Measurements from ENCODE around the gene ALDH1A2.

Gene ALDH1A2

DNA sequence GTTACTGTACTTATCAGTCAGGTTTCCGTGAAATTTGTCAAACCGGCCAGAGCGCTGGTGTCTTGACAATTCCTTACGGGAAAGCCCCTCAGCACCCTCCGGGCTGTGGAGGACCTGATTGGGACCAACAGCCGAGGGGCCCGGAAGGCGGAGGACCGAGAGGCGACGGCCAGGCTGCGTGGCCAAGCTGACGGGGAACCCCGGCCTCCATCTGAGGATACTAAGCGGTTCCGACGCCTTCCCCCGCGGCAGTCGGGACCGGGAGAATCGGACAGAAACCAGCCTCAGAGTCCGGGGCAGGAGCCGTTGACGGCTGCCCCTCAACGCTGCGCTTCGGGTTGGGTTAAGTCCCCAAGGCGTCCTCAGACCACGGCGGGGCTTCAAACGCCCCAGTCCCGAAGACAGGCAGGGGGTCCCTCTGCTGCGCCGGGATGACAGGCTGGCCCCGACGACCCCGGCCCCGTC lies 499 bp downstream of the ALDH1A2 start:
- Histone ChIP-seq H3K23ac (ENCODE audit: low read length in 2 of 2) (no peak overlapping the region), H2AK5ac (ENCODE audit: low read length, severe bottlenecking) (no peak overlapping the region), H3K4me3 (ENCODE audit: insufficient read depth in 1 of 2, low read depth in 1 of 2, low read length in 2 of 2) (peak overlapping the region in 1 of 2 experiments; percentile 21), H3K14ac (ENCODE audit: low read length in 2 of 2) (no peak overlapping the region), H3K18ac (ENCODE audit: low read depth in 1 of 2, low read length in 2 of 2) (no peak overlapping the region), H3K27me3 (ENCODE audit: control insufficient read depth in 1 of 2, insufficient read depth in 1 of 2, low read length in 2 of 2) (peaks cover 53 to 64% of the 10 kb centered on the region in 2 experiments), H3K27ac (ENCODE audit: low read length, poor library complexity, severe bottlenecking) (no peak overlapping the region), H3K4ac (ENCODE audit: low read depth in 1 of 2, low read length in 2 of 2) (no peak overlapping the region), H3K79me1 (replicated peaks; ENCODE audit: low read length, poor library complexity, severe bottlenecking) (no peaks in the 10 kb centered on the region), H2BK120ac (ENCODE audit: low read depth, low read length) (no peak overlapping the region), H4K91ac (ENCODE audit: low read length) (no peak overlapping the region), H2AFZ (ENCODE audit: low read depth, low read length) (no peak overlapping the region), H3K4me1 (ENCODE audit: control insufficient read depth, insufficient read depth, low read depth, low read length) (peaks cover 11% of the 10 kb centered on the region), H2BK5ac (ENCODE audit: low read depth, low read length, poor library complexity, severe bottlenecking) (no peak overlapping the region), H2BK15ac (ENCODE audit: low read depth, poor library complexity, severe bottlenecking) (no peak overlapping the region), H3K9ac (ENCODE audit: low read length) (no peak overlapping the region), H3K4me2 (ENCODE audit: low read length, poor library complexity, severe bottlenecking) (no peak overlapping the region), H4K8ac (ENCODE audit: low read length) (no peak overlapping the region), H3K36me3 (ENCODE audit: control insufficient read depth in 1 of 2, insufficient read depth in 2 of 2, low read depth in 1 of 2, low read length in 2 of 2) (no peaks in the 10 kb centered on the region), H3K9me3 (ENCODE audit: control insufficient read depth, low read length) (no peaks in the 10 kb centered on the region), H2BK12ac (ENCODE audit: low read length in 2 of 2) (no peak overlapping the region)
- WGBS, result 19% methylated on average over 38 of the region's 39 CpGs
- no peak for DNase-seq

- H2AK5ac ChIP-seq (ENCODE audit: low read length, severe bottlenecking), result no peak overlapping the region
- no peak overlapping the region for H4K91ac ChIP-seq (ENCODE audit: low read length)
- H4K8ac ChIP-seq (ENCODE audit: low read length), result no peak overlapping the region
- H3K4me3 ChIP-seq (ENCODE audit: insufficient read depth in 1 of 2, low read depth in 1 of 2, low read length in 2 of 2), result no peak overlapping the region
- H3K9ac ChIP-seq (ENCODE audit: low read length), result no peak overlapping the region
- no peaks in the 10 kb centered on the region for H3K79me1 ChIP-seq (replicated peaks; ENCODE audit: low read length, poor library complexity, severe bottlenecking)
- H3K14ac ChIP-seq (ENCODE audit: low read length in 2 of 2), result no peak overlapping the region
- no peak for DNase-seq
- H2BK120ac ChIP-seq (ENCODE audit: low read depth, low read length), result no peak overlapping the region
- H3K36me3 ChIP-seq (ENCODE audit: control insufficient read depth in 1 of 2, insufficient read depth in 2 of 2, low read depth in 1 of 2, low read length in 2 of 2), result no peaks in the 10 kb centered on the region
- no peak overlapping the region for H3K23ac ChIP-seq (ENCODE audit: low read length in 2 of 2)
- H2BK15ac ChIP-seq (ENCODE audit: low read depth, poor library complexity, severe bottlenecking), result no peak overlapping the region
- no peak overlapping the region for H2BK5ac ChIP-seq (ENCODE audit: low read depth, low read length, poor library complexity, severe bottlenecking)
- no peak overlapping the region for H2AFZ ChIP-seq (ENCODE audit: low read depth, low read length)
- peaks cover 53 to 64% of the 10 kb centered on the region in 2 experiments for H3K27me3 ChIP-seq (ENCODE audit: control insufficient read depth in 1 of 2, insufficient read depth in 1 of 2, low read length in 2 of 2)
- 56% methylated on average over 19 of the region's 22 CpGs for WGBS
- peaks cover 11% of the 10 kb centered on the region for H3K4me1 ChIP-seq (ENCODE audit: control insufficient read depth, insufficient read depth, low read depth, low read length)
- no peak overlapping the region for H3K4ac ChIP-seq (ENCODE audit: low read depth in 1 of 2, low read length in 2 of 2)
- no peak overlapping the region for H3K4me2 ChIP-seq (ENCODE audit: low read length, poor library complexity, severe bottlenecking)
- no peak overlapping the region for H2BK12ac ChIP-seq (ENCODE audit: low read length in 2 of 2)
- H3K18ac ChIP-seq (ENCODE audit: low read depth in 1 of 2, low read length in 2 of 2), result no peak overlapping the region
- no peak overlapping the region for H3K27ac ChIP-seq (ENCODE audit: low read length, poor library complexity, severe bottlenecking)
- H3K9me3 ChIP-seq (ENCODE audit: control insufficient read depth, low read length), result no peaks in the 10 kb centered on the region
Measured at GRCh38 chr15:58064082-58064979, 1.2 kb downstream of the ALDH1A2 start.

DNA sequence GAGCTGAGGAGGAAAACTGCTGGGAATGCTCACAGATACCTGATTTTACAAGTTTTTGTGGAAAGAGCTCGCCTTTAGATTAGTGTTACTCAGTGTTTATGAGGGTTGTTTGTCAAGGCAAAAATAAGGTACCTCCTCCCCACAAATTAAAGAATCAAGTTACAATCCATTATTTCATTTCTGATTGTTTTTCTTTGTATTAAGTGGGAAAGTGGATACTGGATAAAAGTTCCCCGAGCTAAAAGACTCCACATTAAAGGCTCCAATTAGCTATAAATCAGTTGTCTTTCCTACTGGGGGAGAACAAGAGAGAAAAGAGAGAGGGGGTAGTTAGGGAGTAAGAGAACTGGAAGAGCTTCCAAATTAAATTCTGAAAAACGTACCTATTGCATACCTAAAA lies 1.9 kb downstream of the ALDH1A2 start:
- H2BK120ac ChIP-seq (ENCODE audit: low read depth, low read length), result no peak overlapping the region
- H2AFZ ChIP-seq (ENCODE audit: low read depth, low read length), result no peak overlapping the region
- no peak overlapping the region for H3K4me2 ChIP-seq (ENCODE audit: low read length, poor library complexity, severe bottlenecking)
- no peak overlapping the region for H4K91ac ChIP-seq (ENCODE audit: low read length)
- no peaks in the 10 kb centered on the region for H3K9me3 ChIP-seq (ENCODE audit: control insufficient read depth, low read length)
- H3K36me3 ChIP-seq (ENCODE audit: control insufficient read depth in 1 of 2, insufficient read depth in 2 of 2, low read depth in 1 of 2, low read length in 2 of 2), result no peaks in the 10 kb centered on the region
- no CpG with 5 or more reads among the region's 3 CpGs for WGBS
- H2AK5ac ChIP-seq (ENCODE audit: low read length, severe bottlenecking), result no peak overlapping the region
- H3K14ac ChIP-seq (ENCODE audit: low read length in 2 of 2), result no peak overlapping the region
- H3K27me3 ChIP-seq (ENCODE audit: control insufficient read depth in 1 of 2, insufficient read depth in 1 of 2, low read length in 2 of 2), result peaks cover 53 to 64% of the 10 kb centered on the region in 2 experiments
- H3K79me1 ChIP-seq (replicated peaks; ENCODE audit: low read length, poor library complexity, severe bottlenecking), result no peaks in the 10 kb centered on the region
- H3K4ac ChIP-seq (ENCODE audit: low read depth in 1 of 2, low read length in 2 of 2), result no peak overlapping the region
- peaks cover 11% of the 10 kb centered on the region for H3K4me1 ChIP-seq (ENCODE audit: control insufficient read depth, insufficient read depth, low read depth, low read length)
- H3K23ac ChIP-seq (ENCODE audit: low read length in 2 of 2), result no peak overlapping the region
- no peak for DNase-seq
- H4K8ac ChIP-seq (ENCODE audit: low read length), result no peak overlapping the region
- no peak overlapping the region for H3K27ac ChIP-seq (ENCODE audit: low read length, poor library complexity, severe bottlenecking)
- H3K9ac ChIP-seq (ENCODE audit: low read length), result no peak overlapping the region
- H3K4me3 ChIP-seq (ENCODE audit: insufficient read depth in 1 of 2, low read depth in 1 of 2, low read length in 2 of 2), result no peak overlapping the region
- no peak overlapping the region for H3K18ac ChIP-seq (ENCODE audit: low read depth in 1 of 2, low read length in 2 of 2)
- no peak overlapping the region for H2BK15ac ChIP-seq (ENCODE audit: low read depth, poor library complexity, severe bottlenecking)
- no peak overlapping the region for H2BK5ac ChIP-seq (ENCODE audit: low read depth, low read length, poor library complexity, severe bottlenecking)
- H2BK12ac ChIP-seq (ENCODE audit: low read length in 2 of 2), result no peak overlapping the region

GRCh38 chr15:58062983-58063382 lies 2.5 kb downstream of the ALDH1A2 start:
- no peaks in the 10 kb centered on the region for H3K9me3 ChIP-seq (ENCODE audit: control insufficient read depth, low read length)
- H2BK5ac ChIP-seq (ENCODE audit: low read depth, low read length, poor library complexity, severe bottlenecking), result no peak overlapping the region
- H2AK5ac ChIP-seq (ENCODE audit: low read length, severe bottlenecking), result no peak overlapping the region
- no peak overlapping the region for H3K4me3 ChIP-seq (ENCODE audit: insufficient read depth in 1 of 2, low read depth in 1 of 2, low read length in 2 of 2)
- peaks cover 11% of the 10 kb centered on the region for H3K4me1 ChIP-seq (ENCODE audit: control insufficient read depth, insufficient read depth, low read depth, low read length)
- 97% methylated on average over 4 of the region's 4 CpGs for WGBS
- no peak overlapping the region for H2AFZ ChIP-seq (ENCODE audit: low read depth, low read length)
- no peak overlapping the region for H2BK15ac ChIP-seq (ENCODE audit: low read depth, poor library complexity, severe bottlenecking)
- H2BK12ac ChIP-seq (ENCODE audit: low read length in 2 of 2), result no peak overlapping the region
- H3K27me3 ChIP-seq (ENCODE audit: control insufficient read depth in 1 of 2, insufficient read depth in 1 of 2, low read length in 2 of 2), result peaks cover 53 to 64% of the 10 kb centered on the region in 2 experiments
- H3K9ac ChIP-seq (ENCODE audit: low read length), result no peak overlapping the region
- H2BK120ac ChIP-seq (ENCODE audit: low read depth, low read length), result no peak overlapping the region
- no peak overlapping the region for H3K23ac ChIP-seq (ENCODE audit: low read length in 2 of 2)
- no peaks in the 10 kb centered on the region for H3K36me3 ChIP-seq (ENCODE audit: control insufficient read depth in 1 of 2, insufficient read depth in 2 of 2, low read depth in 1 of 2, low read length in 2 of 2)
- no peak overlapping the region for H3K18ac ChIP-seq (ENCODE audit: low read depth in 1 of 2, low read length in 2 of 2)
- no peak overlapping the region for H4K91ac ChIP-seq (ENCODE audit: low read length)
- no peak overlapping the region for H3K14ac ChIP-seq (ENCODE audit: low read length in 2 of 2)
- no peak overlapping the region for H4K8ac ChIP-seq (ENCODE audit: low read length)
- H3K4me2 ChIP-seq (ENCODE audit: low read length, poor library complexity, severe bottlenecking), result no peak overlapping the region
- H3K27ac ChIP-seq (ENCODE audit: low read length, poor library complexity, severe bottlenecking), result no peak overlapping the region
- H3K79me1 ChIP-seq (replicated peaks; ENCODE audit: low read length, poor library complexity, severe bottlenecking), result no peaks in the 10 kb centered on the region
- DNase-seq, result no peak
- no peak overlapping the region for H3K4ac ChIP-seq (ENCODE audit: low read depth in 1 of 2, low read length in 2 of 2)

Data from mesenchymal stem cell (in vitro differentiated cells and primary cell).